OCI-LY7 (cell line): ENCODE results near the gene FHOD3. TPM values are rescaled to one million over a fixed set of nuclear protein-coding genes. Genes with fewer than 3 reads are reported as not detected.
"Not testable (repeated sequence)": the region's sequence is repeated elsewhere in the genome, so short reads cannot be mapped to it uniquely, and the experiment has no call there.

Experiments used
- BruUV-seq: library from RNA; stranded (reverse); fragments of 400-500 nt; replicated peaks from 2 replicates; lab custom pipeline; 2021; lab: Mats Ljungman, UMichigan
- CTCF ChIA-PET: fragments of 300-600 bp; sonication (Branson Sonifier 250); formaldehyde crosslinking; loops from one replicate; lab custom pipeline; 2022; ENCODE audit warnings: antibody characterized with exemption; ENCODE audit not compliant: unreplicated experiment; lab: Charles Lee
- POLR2A ChIA-PET: fragments of 300-600 bp; sonication (Branson Sonifier 250); formaldehyde crosslinking; loops from one replicate; lab custom pipeline; 2022; ENCODE audit warnings: antibody characterized with exemption; lab: Charles Lee
- DNase-seq: peaks from one replicate; pipeline ENCODE4 v3.0.0-alpha.2; 2015; ENCODE audit warnings: low spot score
- H2AFZ ChIP-seq: fragments of 200-600 bp; sonication (generic), shearing (Covaris generic); 2 replicates; pipeline ENCODE4 v1.6.1; 2014; ENCODE audit warnings: mild to moderate bottlenecking, antibody characterized with exemption, low read length, moderate library complexity
- H3K27ac ChIP-seq: fragments of 200-600 bp; sonication (generic); 2 replicates; pipeline ENCODE4 v1.5.1; 2014; ENCODE audit warnings: mixed run types, low read depth, mild to moderate bottlenecking, moderate library complexity, low read length, inconsistent platforms; ENCODE audit not compliant: poor library complexity, severe bottlenecking
- H3K36me3 ChIP-seq: fragments of 200-600 bp; sonication (generic); 2 replicates; pipeline ENCODE4 v1.6.1; 2014; ENCODE audit warnings: mild to moderate bottlenecking, antibody characterized with exemption, low read length, moderate library complexity, mixed read lengths; ENCODE audit not compliant: insufficient read depth
- H3K4me1 ChIP-seq: fragments of 200-600 bp; sonication (generic); 2 replicates; pipeline ENCODE4 v1.5.1; 2014; ENCODE audit warnings: mild to moderate bottlenecking, low read length; ENCODE audit not compliant: insufficient read depth, poor library complexity, severe bottlenecking
- H3K4me2 ChIP-seq: fragments of 200-600 bp; sonication (generic); 2 replicates; pipeline ENCODE4 v1.6.1; 2014; ENCODE audit warnings: mild to moderate bottlenecking, low read length
- H3K4me3 ChIP-seq: fragments of 200-600 bp; sonication (generic); 2 replicates; pipeline ENCODE4 v1.5.1; 2014; ENCODE audit warnings: mild to moderate bottlenecking, low read depth, low read length; ENCODE audit not compliant: poor library complexity, severe bottlenecking
- H3K79me2 ChIP-seq: fragments of 200-600 bp; sonication (generic); 2 replicates; pipeline ENCODE4 v1.6.1; 2016; ENCODE audit warnings: low read depth, mild to moderate bottlenecking, low read length, moderate library complexity, mixed read lengths; ENCODE audit not compliant: insufficient read depth
- H3K9me2 ChIP-seq: fragments of 200-600 bp; sonication (generic); 2 replicates; pipeline ENCODE4 v1.6.1; 2016; ENCODE audit warnings: mild to moderate bottlenecking, low read length, mixed read lengths; ENCODE audit not compliant: insufficient read depth
- H3K9me3 ChIP-seq: fragments of 200-600 bp; sonication (generic); 2 replicates; pipeline ENCODE4 v1.6.1; 2014; ENCODE audit warnings: mild to moderate bottlenecking, mixed run types, low read length, mixed read lengths
- H4K20me1 ChIP-seq: fragments of 200-600 bp; sonication (generic); 2 replicates; pipeline ENCODE4 v1.6.1; 2014; ENCODE audit warnings: mild to moderate bottlenecking, antibody characterized with exemption, low read length, moderate library complexity, mixed read lengths; ENCODE audit not compliant: insufficient read depth
- CTCF ChIP-seq: fragments of 200-600 bp; sonication (generic); conservative IDR thresholded peaks from 2 replicates; pipeline ENCODE4 v1.5.1; 2014; ENCODE audit warnings: mild to moderate bottlenecking, antibody characterized with exemption, low read length, moderate library complexity, mixed read lengths
- EZH2phosphoT487 ChIP-seq: fragments of 200-600 bp; sonication (generic); IDR thresholded peaks from 2 replicates; pipeline ENCODE4 v1.6.1; 2018; ENCODE audit warnings: low read depth, borderline replicate concordance, mild to moderate bottlenecking, mixed run types, antibody characterized with exemption, low read length, moderate library complexity, mixed read lengths
- intact Hi-C: fragments of 100-400 bp; cut with micrococcal nuclease; formaldehyde crosslinking; loops from one replicate; pipeline ENCODE4 v1.10.0; 2022; ENCODE audit not compliant: unreplicated experiment
- total RNA-seq, 2 experiments: library from RNA; depleted of rRNA in 1 of 2; stranded (reverse); fragments of >200 nt in 1 of 2; shearing (Covaris generic) in 1 of 2; gene quantifications; 2 replicates each; pipeline ENCODE4 v1.2.3, GENCODE V29; 2014 to 2022

The FHOD3 gene
- total RNA-seq, 2 experiments from 2014 or later, result 0.06 to 2.4 TPM

DNA sequence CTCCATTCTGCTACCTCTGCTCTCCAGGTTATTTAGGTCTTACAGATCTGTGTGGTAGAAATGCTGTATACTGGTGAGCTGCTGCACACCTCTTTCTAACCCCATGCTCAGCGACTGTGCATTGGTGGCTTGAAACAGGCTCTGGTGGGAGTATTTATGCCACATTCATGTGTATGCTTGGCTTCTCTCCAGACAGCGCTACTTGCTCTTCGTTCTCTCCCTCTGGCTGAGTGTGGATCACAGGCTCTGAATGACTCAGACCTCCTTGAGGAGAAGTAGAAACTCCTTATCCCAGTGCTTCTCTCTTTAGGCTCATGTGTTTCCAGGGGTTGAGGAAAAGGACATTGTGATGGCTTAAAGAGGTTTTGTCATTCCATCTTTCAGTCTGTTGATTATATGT is 54.9 kb downstream of the FHOD3 start:
- H3K4me2 ChIP-seq, result no peak overlapping the region
- H3K9me3 ChIP-seq, result no peaks in the 10 kb centered on the region
- H3K4me1 ChIP-seq, result no peaks in the 10 kb centered on the region
- H3K36me3 ChIP-seq, result no peaks in the 10 kb centered on the region
- no TSS peak for BruUV-seq
- H3K9me2 ChIP-seq, result no peaks in the 10 kb centered on the region
- H3K27ac ChIP-seq, result no peak overlapping the region
- TF ChIP-seq CTCF (no peak), EZH2phosphoT487 (no peak)
- H4K20me1 ChIP-seq, result no peaks in the 10 kb centered on the region
- DNase-seq, result no peak
- H3K4me3 ChIP-seq, result no peak overlapping the region
- intact Hi-C loops, result no loop called here
- H2AFZ ChIP-seq, result no peak overlapping the region
- ChIA-PET POLR2A (no interaction called here), CTCF (no interaction called here)
- no peaks in the 10 kb centered on the region for H3K79me2 ChIP-seq

GRCh38 chr18:36354989-36355388 is 57.5 kb downstream of the FHOD3 start:
- Histone ChIP-seq H3K36me3 (no peaks in the 10 kb centered on the region), H3K4me1 (no peaks in the 10 kb centered on the region), H3K27ac (no peak overlapping the region), H2AFZ (no peak overlapping the region), H3K4me2 (no peak overlapping the region), H3K9me2 (no peaks in the 10 kb centered on the region), H3K9me3 (no peaks in the 10 kb centered on the region), H3K79me2 (no peaks in the 10 kb centered on the region), H3K4me3 (no peak overlapping the region), H4K20me1 (no peaks in the 10 kb centered on the region)
- BruUV-seq, result no TSS peak
- POLR2A ChIA-PET, result no interaction called here
- TF ChIP-seq EZH2phosphoT487 (no peak), CTCF (no peak)
- intact Hi-C loops, result no loop called here
- DNase-seq, result no peak
- CTCF ChIA-PET, result no interaction called here

- Histone ChIP-seq H3K4me2 (no peak overlapping the region), H3K4me3 (no peak overlapping the region), H3K9me3 (no peaks in the 10 kb centered on the region), H2AFZ (no peak overlapping the region), H3K79me2 (no peaks in the 10 kb centered on the region), H3K4me1 (no peaks in the 10 kb centered on the region), H3K36me3 (no peaks in the 10 kb centered on the region), H4K20me1 (no peaks in the 10 kb centered on the region), H3K27ac (no peak overlapping the region), H3K9me2 (no peaks in the 10 kb centered on the region)
- intact Hi-C loops, result no loop called here
- no peak for DNase-seq
- TF ChIP-seq EZH2phosphoT487 (no peak), CTCF (no peak)
- CTCF ChIA-PET, result no interaction called here
- POLR2A ChIA-PET, result no interaction called here
- BruUV-seq, result no TSS peak
Observed at GRCh38 chr18:36355511-36355910, 58.0 kb downstream of the FHOD3 start.

GRCh38 chr18:36356741-36357140 is 59.2 kb downstream of the FHOD3 start:
- CTCF ChIA-PET, BruUV-seq, H3K4me3 ChIP-seq, intact Hi-C loops, H3K79me2 ChIP-seq, H3K9me3 ChIP-seq, H3K4me1 ChIP-seq, H3K4me2 ChIP-seq, H3K27ac ChIP-seq, DNase-seq, H4K20me1 ChIP-seq, H3K9me2 ChIP-seq, H3K36me3 ChIP-seq, H2AFZ ChIP-seq: not testable (repeated sequence)
- POLR2A ChIA-PET, result interaction anchor here (0.6 kb wide), 2 partner anchors 239 to 1382 kb away, joined by 3 read pairs; no protein-coding TSS in a partner anchor
